Osteoblast (primary cell): Measurements from ENCODE around the gene MIDN. TPM values are rescaled to one million over a fixed set of nuclear protein-coding genes. Genes with fewer than 3 reads are reported as not detected.
"Not testable (repeated sequence)": the region's sequence is repeated elsewhere in the genome, so short reads cannot be mapped to it uniquely, and the experiment has no call there.

Experiments used
- DNase-seq: peaks from one replicate; pipeline ENCODE4 v3.0.0; 2011; ENCODE audit warnings: low spot score, mixed read lengths; ENCODE audit not compliant: insufficient read length; ENCODE audit errors: missing footprints
- H2AFZ ChIP-seq: 2 replicates; pipeline ENCODE4 v1.6.0; 2011; ENCODE audit warnings: mild to moderate bottlenecking, low read length
- H3K27ac ChIP-seq: 2 replicates; pipeline ENCODE4 v1.5.1; 2011; ENCODE audit warnings: mild to moderate bottlenecking, low read depth, low read length, moderate library complexity
- H3K27me3 ChIP-seq: 2 replicates; pipeline ENCODE4 v1.6.0; 2012; ENCODE audit warnings: mild to moderate bottlenecking, control low read depth, inconsistent platforms, low read length, moderate library complexity; ENCODE audit not compliant: insufficient read depth
- H3K36me3 ChIP-seq: 2 replicates; pipeline ENCODE4 v1.5.1; 2011; ENCODE audit warnings: mild to moderate bottlenecking, low read length, control low read depth, moderate library complexity; ENCODE audit not compliant: insufficient read depth
- H3K4me1 ChIP-seq: 2 replicates; pipeline ENCODE4 v1.5.1; 2011; ENCODE audit warnings: mild to moderate bottlenecking, low read length, control low read depth, moderate library complexity; ENCODE audit not compliant: insufficient read depth
- H3K4me2 ChIP-seq: 2 replicates; pipeline ENCODE4 v1.6.0; 2011; ENCODE audit warnings: mild to moderate bottlenecking, low read length; ENCODE audit not compliant: insufficient read depth
- H3K4me3 ChIP-seq: fragments of 200-600 bp; sonication (generic); 3 replicates; pipeline ENCODE4 v1.5.1; 2012; ENCODE audit warnings: mild to moderate bottlenecking, low read length, inconsistent platforms; ENCODE audit not compliant: insufficient read depth
- H3K79me2 ChIP-seq: 2 replicates; pipeline ENCODE4 v1.6.0; 2012; ENCODE audit warnings: mild to moderate bottlenecking, low read length, control low read depth, inconsistent platforms; ENCODE audit not compliant: insufficient read depth
- H3K9me3 ChIP-seq: 2 replicates; pipeline ENCODE4 v1.5.1; 2011; ENCODE audit warnings: low read depth, low read length, control low read depth
- H4K20me1 ChIP-seq: 2 replicates; pipeline ENCODE4 v1.6.0; 2012; ENCODE audit warnings: mild to moderate bottlenecking, low read length, control low read depth; ENCODE audit not compliant: insufficient read depth
- CTCF ChIP-seq: IDR thresholded peaks from 2 replicates; pipeline ENCODE4 v1.5.1; 2011; ENCODE audit warnings: mild to moderate bottlenecking, low read depth, low read length, moderate library complexity; ENCODE audit errors: extremely low read depth
- total RNA-seq: library from RNA; depleted of rRNA; stranded (reverse); fragments of >200 nt; gene quantifications from 2 replicates; pipeline ENCODE4 v1.2.3, GENCODE V29; 2012

The MIDN gene
- 14.4 and 19.9 TPM in 2 replicates for total RNA-seq

- DNase-seq, result peak; percentile 99
- TF ChIP-seq CTCF, result peak; percentile 25
- H3K9me3 ChIP-seq, result no peaks in the 10 kb centered on the region
- peaks cover 18% of the 10 kb centered on the region for H3K4me1 ChIP-seq
- H3K27ac ChIP-seq, result peak within 1 kb of the TSS; percentile 82
- peak within 1 kb of the TSS; percentile 65 for H2AFZ ChIP-seq
- peaks cover 24% of the 10 kb centered on the region for H4K20me1 ChIP-seq
- peak within 1 kb of the TSS; percentile 76 for H3K4me2 ChIP-seq
- peak within 1 kb of the TSS; percentile 83 for H3K4me3 ChIP-seq
- H3K79me2 ChIP-seq, result peaks cover 42% of the 10 kb centered on the region
- H3K36me3 ChIP-seq, result peaks cover 8% of the 10 kb centered on the region
- no peaks in the 10 kb centered on the region for H3K27me3 ChIP-seq
Measured at GRCh38 chr19:1248139-1248785, at the start of gene MIDN. MIDN (plus strand) TSS chr19:1248583; CDS start chr19:1250297, 1,714 bp downstream.

- Histone ChIP-seq H4K20me1 (no peaks in the 10 kb centered on the region), H3K4me3 (no peak overlapping the region), H3K4me2 (no peak overlapping the region), H3K36me3 (no peaks in the 10 kb centered on the region), H2AFZ (no peak overlapping the region), H3K9me3 (no peaks in the 10 kb centered on the region), H3K4me1 (peaks cover 7% of the 10 kb centered on the region), H3K27ac (no peak overlapping the region), H3K79me2 (no peaks in the 10 kb centered on the region), H3K27me3 (no peaks in the 10 kb centered on the region)
- no peak for TF ChIP-seq CTCF
- peak; percentile 59 for DNase-seq
Measured at GRCh38 chr19:1199531-1199930, 48.9 kb upstream of the MIDN start.

GRCh38 chr19:1200614-1201013, 47.8 kb upstream of the MIDN start:
- H3K27ac ChIP-seq, H3K79me2 ChIP-seq, H3K27me3 ChIP-seq, H4K20me1 ChIP-seq, H3K9me3 ChIP-seq, H3K4me2 ChIP-seq, DNase-seq, H3K4me3 ChIP-seq, H2AFZ ChIP-seq, H3K36me3 ChIP-seq: not testable (repeated sequence)
- peaks cover 11% of the 10 kb centered on the region for H3K4me1 ChIP-seq

- Histone ChIP-seq H3K9me3 (no peaks in the 10 kb centered on the region), H4K20me1 (peaks cover 20% of the 10 kb centered on the region), H3K79me2 (peaks cover 41% of the 10 kb centered on the region), H3K27me3 (no peaks in the 10 kb centered on the region), H3K27ac (peak within 1 kb of the TSS; percentile 79), H3K36me3 (peaks cover 10% of the 10 kb centered on the region), H2AFZ (peak within 1 kb of the TSS; percentile 77), H3K4me1 (peaks cover 20% of the 10 kb centered on the region), H3K4me2 (peak within 1 kb of the TSS; percentile 98), H3K4me3 (peak within 1 kb of the TSS; percentile 90)
- TF ChIP-seq CTCF, result no peak
- peak; percentile 100 for DNase-seq
Measured at GRCh38 chr19:1205114-1206099, 43.0 kb upstream of the MIDN start, which contains the start of gene STK11. STK11 (plus strand) TSS chr19:1205778; CDS start chr19:1206914, 1,136 bp downstream.
